Transverse colon (tissue), 4 donors: ENCODE data around the gene B4GALNT1. TPM values are rescaled to one million over a fixed set of nuclear protein-coding genes. Genes with fewer than 3 reads are reported as not detected.

Experiments
- DNase-seq: peaks from one replicate; pipeline ENCODE4 v3.0.0-alpha.2; 2019
- H3K27ac ChIP-seq, 4 donors: fragments of 200-600 bp; sonication (generic); 2 replicates each; pipeline ENCODE4 v1.5.1; 2016 to 2018; ENCODE audit warnings: inconsistent platforms in 4 of 4
- H3K27me3 ChIP-seq: fragments of 200-600 bp; sonication (generic); 2 replicates; pipeline ENCODE4 v1.5.1; 2017; ENCODE audit warnings: inconsistent platforms
- H3K36me3 ChIP-seq, 4 donors: fragments of 200-600 bp; sonication (generic); 2 replicates each; pipeline ENCODE4 v1.5.1; 2017 to 2019; ENCODE audit warnings: inconsistent platforms in 4 of 4
- H3K4me1 ChIP-seq, 4 donors: fragments of 200-600 bp; sonication (generic); 2 replicates each; pipeline ENCODE4 v1.5.1; 2017 to 2020; ENCODE audit warnings: inconsistent platforms in 4 of 4
- H3K4me3 ChIP-seq, 4 donors: fragments of 200-600 bp; sonication (generic); 1 replicate in 1 of 4; 2 replicates in 3 of 4; pipeline versions ENCODE4 v1.5.1 to v1.6.1; 2017 to 2019; ENCODE audit warnings: inconsistent platforms in 4 of 4
- H3K9me3 ChIP-seq, 2 donors: fragments of 200-600 bp; sonication (generic); 2 replicates each; pipeline ENCODE4 v1.5.1; 2017 to 2019; ENCODE audit warnings: inconsistent platforms in 2 of 2
- EP300 ChIP-seq: sonication (generic); formaldehyde crosslinking; IDR thresholded peaks from one replicate; pipeline ENCODE4 v1.6.1; 2017; ENCODE audit warnings: antibody characterized with exemption, low read depth
- POLR2A ChIP-seq: fragments of 450-650 bp; IDR thresholded peaks from one replicate; pipeline ENCODE4 v1.6.1; 2016; ENCODE audit warnings: antibody characterized with exemption, mild to moderate bottlenecking, moderate library complexity
- POLR2AphosphoS5 ChIP-seq, 3 donors: sonication (generic); formaldehyde crosslinking; IDR thresholded peaks; one replicate each; pipeline ENCODE4 v1.6.1; 2016; ENCODE audit warnings: antibody characterized with exemption in 3 of 3
- WGBS, 2 donors: methylation state at CpG; one replicate each; pipeline ENCODE4 v1.1.5; 2018; ENCODE audit warnings: low coverage in 1 of 2; 5-methylcytosine and 5-hydroxymethylcytosine counted together
- in situ Hi-C, 4 donors: fragments of 200-750 bp; cut with MboI; loops; one replicate each; pipeline versions ENCODE4 v1.15.0 to v1.15.1; 2017; ENCODE audit warnings: low sequenced_read_pairs in 3 of 4, low pct_ligation_motif_present in 1 of 4, low pct_unique_long_range_greater_than_20kb in 1 of 4
- intact Hi-C: fragments of 100-400 bp; cut with DNase I; formaldehyde crosslinking; loops from one replicate; pipeline ENCODE4 v1.15.1; 2023; ENCODE audit warnings: low total_unique reads
- total RNA-seq, 4 donors: library from RNA; depleted of rRNA; stranded (reverse); fragments of >200 nt; gene quantifications; one replicate each; pipeline ENCODE4 v1.1.0, GENCODE V29; 2016
- TF ChIP-seq, protein P1 (sequence below), 5 experiments: fragments of 200-600 bp in 3 of 5; fragments of 450-650 bp in 2 of 5; sonication (generic) in 3 of 5; IDR thresholded peaks; 1 replicate in 2 of 5; 2 replicates in 3 of 5; pipeline ENCODE4 v1.5.1; 2016 to 2017; ENCODE audit warnings: antibody characterized with exemption in 5 of 5, inconsistent platforms in 3 of 5, mild to moderate bottlenecking in 2 of 5, moderate library complexity in 1 of 5

The B4GALNT1 gene
- total RNA-seq, 4 donors from 2014 or later, result 0.68 to 6.4 (median 2.1) TPM; not detected in 1

- H3K27me3 ChIP-seq, result peaks cover 29% of the 10 kb centered on the region
- H3K4me3 ChIP-seq, result no peak overlapping the region
- no peaks in the 10 kb centered on the region for H3K9me3 ChIP-seq
- in situ Hi-C loops (no loop called here), intact Hi-C loops (no loop called here)
- TF ChIP-seq POLR2AphosphoS5 (IDR thresholded peaks at IDR 0.05) (no peak), POLR2A (no peak), EP300 (no peak)
- TF ChIP-seq, protein P1, sequence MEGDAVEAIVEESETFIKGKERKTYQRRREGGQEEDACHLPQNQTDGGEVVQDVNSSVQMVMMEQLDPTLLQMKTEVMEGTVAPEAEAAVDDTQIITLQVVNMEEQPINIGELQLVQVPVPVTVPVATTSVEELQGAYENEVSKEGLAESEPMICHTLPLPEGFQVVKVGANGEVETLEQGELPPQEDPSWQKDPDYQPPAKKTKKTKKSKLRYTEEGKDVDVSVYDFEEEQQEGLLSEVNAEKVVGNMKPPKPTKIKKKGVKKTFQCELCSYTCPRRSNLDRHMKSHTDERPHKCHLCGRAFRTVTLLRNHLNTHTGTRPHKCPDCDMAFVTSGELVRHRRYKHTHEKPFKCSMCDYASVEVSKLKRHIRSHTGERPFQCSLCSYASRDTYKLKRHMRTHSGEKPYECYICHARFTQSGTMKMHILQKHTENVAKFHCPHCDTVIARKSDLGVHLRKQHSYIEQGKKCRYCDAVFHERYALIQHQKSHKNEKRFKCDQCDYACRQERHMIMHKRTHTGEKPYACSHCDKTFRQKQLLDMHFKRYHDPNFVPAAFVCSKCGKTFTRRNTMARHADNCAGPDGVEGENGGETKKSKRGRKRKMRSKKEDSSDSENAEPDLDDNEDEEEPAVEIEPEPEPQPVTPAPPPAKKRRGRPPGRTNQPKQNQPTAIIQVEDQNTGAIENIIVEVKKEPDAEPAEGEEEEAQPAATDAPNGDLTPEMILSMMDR (IDR thresholded peaks at IDR 0.05), result no peak
- H3K36me3 ChIP-seq, result no peaks in the 10 kb centered on the region
- DNase-seq, result no peak
- 88 to 94% methylated on average over 3 of the region's 3 CpGs for WGBS, 2 donors
- no peak overlapping the region for H3K27ac ChIP-seq
- peaks cover 1 to 11% (median 10%) of the 10 kb centered on the region in 4 donors for H3K4me1 ChIP-seq
Observed at GRCh38 chr12:57586832-57587429, 46.1 kb downstream of the B4GALNT1 start.

DNA sequence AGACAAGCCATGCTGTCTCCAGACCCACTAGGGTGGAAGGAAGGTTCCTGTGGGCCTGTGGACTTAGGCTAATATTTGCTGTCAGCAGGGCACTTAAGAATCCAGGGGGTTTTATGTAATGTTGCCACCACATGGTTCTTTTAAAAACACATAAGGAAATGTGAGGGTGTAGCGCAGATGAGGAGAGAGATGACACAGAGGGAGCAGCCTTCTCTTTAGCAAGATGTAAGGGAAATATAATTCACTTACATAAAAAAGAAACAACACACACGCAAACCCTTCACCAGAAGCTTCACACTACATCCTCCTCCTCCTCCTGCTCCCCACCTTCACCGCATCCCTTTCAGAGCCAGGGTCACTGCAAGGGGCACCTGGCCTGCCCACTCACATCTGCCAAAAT lies 46.9 kb downstream of the B4GALNT1 start:
- WGBS, 2 donors, result 81 to 87% methylated on average over 3 of the region's 3 CpGs
- intact Hi-C loops, result no loop called here
- in situ Hi-C loops, result no loop called here
- H3K9me3 ChIP-seq, result no peaks in the 10 kb centered on the region
- H3K27me3 ChIP-seq, result peaks cover 29% of the 10 kb centered on the region
- TF ChIP-seq POLR2A (no peak), EP300 (no peak), POLR2AphosphoS5 (IDR thresholded peaks at IDR 0.05) (no peak)
- TF ChIP-seq, protein P1 (IDR thresholded peaks at IDR 0.05), result no peak
- H3K4me1 ChIP-seq, result peaks cover 0 to 7% (median 6%) of the 10 kb centered on the region in 4 donors
- no peaks in the 10 kb centered on the region for H3K36me3 ChIP-seq
- no peak for DNase-seq
- H3K4me3 ChIP-seq, result no peak overlapping the region
- H3K27ac ChIP-seq, result no peak overlapping the region

DNA sequence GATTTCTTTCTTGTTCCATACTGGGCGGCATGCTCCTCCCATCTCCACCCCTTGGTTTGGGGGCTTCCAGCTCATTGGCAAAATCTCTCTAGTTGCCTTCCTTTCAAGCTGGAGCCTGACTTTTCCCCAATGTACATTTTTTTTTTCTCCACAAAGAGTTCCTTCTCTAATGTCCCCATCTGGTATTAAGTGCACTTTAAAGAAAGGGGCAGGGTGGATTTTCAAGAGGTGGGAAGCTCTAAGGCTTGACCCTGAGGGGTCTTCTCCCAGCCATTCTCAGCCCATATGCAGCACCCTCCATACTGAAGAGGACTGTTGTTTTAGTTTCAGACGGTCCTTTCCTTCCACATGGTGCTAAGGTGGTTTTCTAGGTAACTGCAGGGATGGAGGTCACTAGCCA lies 47.8 kb downstream of the B4GALNT1 start:
- Histone ChIP-seq H3K4me1 (peaks cover 0 to 1% (median under 1%) of the 10 kb centered on the region in 4 donors), H3K9me3 (no peaks in the 10 kb centered on the region), H3K27ac (no peak overlapping the region), H3K4me3 (no peak overlapping the region), H3K27me3 (peaks cover 29% of the 10 kb centered on the region), H3K36me3 (no peaks in the 10 kb centered on the region)
- 67 to 89% methylated on average over 2 of the region's 2 CpGs for WGBS, 2 donors
- TF ChIP-seq POLR2A (no peak), POLR2AphosphoS5 (IDR thresholded peaks at IDR 0.05) (no peak), EP300 (no peak)
- TF ChIP-seq, protein P1 (IDR thresholded peaks at IDR 0.05), result no peak
- in situ Hi-C loops (no loop called here), intact Hi-C loops (no loop called here)
- DNase-seq, result no peak

DNA sequence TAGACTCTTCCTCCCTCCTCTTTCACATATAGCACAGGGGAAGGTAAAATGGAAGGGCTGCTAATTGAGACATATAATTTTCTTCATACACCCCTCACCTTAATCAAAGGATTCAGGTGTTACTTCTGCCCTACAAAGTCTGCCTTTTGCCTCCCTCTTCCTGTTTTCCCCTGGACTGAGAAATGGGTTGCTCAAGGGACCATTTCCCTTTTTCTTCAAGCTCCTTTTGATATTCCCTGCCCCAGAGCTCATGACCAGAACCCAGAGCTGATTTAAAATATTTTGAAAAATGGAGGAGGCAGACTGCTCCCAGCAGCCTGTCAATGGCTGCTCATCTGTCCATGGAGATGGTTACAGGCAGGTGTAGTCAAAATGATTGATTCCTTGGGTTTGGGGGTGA lies 48.3 kb downstream of the B4GALNT1 start:
- Histone ChIP-seq H3K27me3 (peaks cover 29% of the 10 kb centered on the region), H3K27ac (no peak overlapping the region), H3K4me3 (no peak overlapping the region), H3K4me1 (no peaks in the 10 kb centered on the region), H3K9me3 (no peaks in the 10 kb centered on the region), H3K36me3 (no peaks in the 10 kb centered on the region)
- DNase-seq, result no peak
- TF ChIP-seq POLR2A (no peak), POLR2AphosphoS5 (IDR thresholded peaks at IDR 0.05) (no peak), EP300 (no peak)
- TF ChIP-seq, protein P1 (IDR thresholded peaks at IDR 0.05), result no peak
- intact Hi-C loops (no loop called here), in situ Hi-C loops (loop anchor here in 2 of 4 donors (5.0 kb wide), 2 partner anchors 38 to 43 kb away; no protein-coding TSS in a partner anchor)
